ENCODE data around the gene TSPAN9.
A peak's percentile ranks its signal among the peaks of the same experiment; 100 is the strongest.

Gene TSPAN9
- 0 to 0.74 reads per million in 2 donors for total RNA-seq

- DNase-seq, result peak; percentile 31 to 54 (median 48)
Observed at GRCh38 chr12:3076730-3077571, at the start of gene TSPAN9. TSS of gene TSPAN9 (plus strand) at chr12:3077379. CDS start at chr12:3201194, 123,815 bp downstream.

- no peak for DNase-seq
Observed at GRCh38 chr12:3028108-3028507, 49.1 kb upstream of the TSPAN9 start.

- DNase-seq, result no peak
Observed at GRCh38 chr12:3030821-3031429, 46.3 kb upstream of the TSPAN9 start.

GRCh38 chr12:3032161-3032560 is 45.0 kb upstream of the TSPAN9 start:
- DNase-seq, result no peak

- DNase-seq, result no peak
Observed at GRCh38 chr12:3032770-3033538, 44.2 kb upstream of the TSPAN9 start.

GRCh38 chr12:3033539-3033867 is 43.7 kb upstream of the TSPAN9 start:
- DNase-seq, result no peak

GRCh38 chr12:3034067-3034750 is 43.0 kb upstream of the TSPAN9 start:
- DNase-seq, result peak in 1 of 5 experiments; percentile 50

GRCh38 chr12:3035171-3035570 is 42.0 kb upstream of the TSPAN9 start:
- no peak for DNase-seq

GRCh38 chr12:3035815-3036702 is 41.1 kb upstream of the TSPAN9 start:
- DNase-seq, result no peak

GRCh38 chr12:3036901-3037600 is 40.1 kb upstream of the TSPAN9 start:
- no peak for DNase-seq

GRCh38 chr12:3038166-3038565 is 39.0 kb upstream of the TSPAN9 start:
- no peak for DNase-seq

GRCh38 chr12:3038926-3039510 is 38.2 kb upstream of the TSPAN9 start:
- no peak for DNase-seq

GRCh38 chr12:3040026-3040656 is 37.0 kb upstream of the TSPAN9 start:
- DNase-seq, result no peak

- no peak for DNase-seq
Observed at GRCh38 chr12:3040663-3041544, 36.3 kb upstream of the TSPAN9 start.

- DNase-seq, result peak in 3 of 5 experiments; percentile 13 to 72 (median 19)
Observed at GRCh38 chr12:3041558-3042164, 35.5 kb upstream of the TSPAN9 start.

- no peak for DNase-seq
Observed at GRCh38 chr12:3042394-3042793, 34.8 kb upstream of the TSPAN9 start.

GRCh38 chr12:3042826-3043225 is 34.4 kb upstream of the TSPAN9 start:
- DNase-seq, result no peak

GRCh38 chr12:3043406-3043805 is 33.8 kb upstream of the TSPAN9 start:
- DNase-seq, result no peak

- DNase-seq, result no peak
Observed at GRCh38 chr12:3044141-3044630, 33.0 kb upstream of the TSPAN9 start.

All from T-helper 2 cell (primary cell).